CD4-positive, alpha-beta T cell treated with Interleukin-15 for 4 hours (primary cell): ENCODE measurements around the gene NCCRP1.

ENCODE experiments used
- DNase-seq: peaks from one replicate; pipeline ENCODE4 v3.0.0-alpha.2; 2020; ENCODE audit warnings: low spot score

The NCCRP1 gene, protein sequence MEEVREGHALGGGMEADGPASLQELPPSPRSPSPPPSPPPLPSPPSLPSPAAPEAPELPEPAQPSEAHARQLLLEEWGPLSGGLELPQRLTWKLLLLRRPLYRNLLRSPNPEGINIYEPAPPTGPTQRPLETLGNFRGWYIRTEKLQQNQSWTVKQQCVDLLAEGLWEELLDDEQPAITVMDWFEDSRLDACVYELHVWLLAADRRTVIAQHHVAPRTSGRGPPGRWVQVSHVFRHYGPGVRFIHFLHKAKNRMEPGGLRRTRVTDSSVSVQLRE

DNA sequence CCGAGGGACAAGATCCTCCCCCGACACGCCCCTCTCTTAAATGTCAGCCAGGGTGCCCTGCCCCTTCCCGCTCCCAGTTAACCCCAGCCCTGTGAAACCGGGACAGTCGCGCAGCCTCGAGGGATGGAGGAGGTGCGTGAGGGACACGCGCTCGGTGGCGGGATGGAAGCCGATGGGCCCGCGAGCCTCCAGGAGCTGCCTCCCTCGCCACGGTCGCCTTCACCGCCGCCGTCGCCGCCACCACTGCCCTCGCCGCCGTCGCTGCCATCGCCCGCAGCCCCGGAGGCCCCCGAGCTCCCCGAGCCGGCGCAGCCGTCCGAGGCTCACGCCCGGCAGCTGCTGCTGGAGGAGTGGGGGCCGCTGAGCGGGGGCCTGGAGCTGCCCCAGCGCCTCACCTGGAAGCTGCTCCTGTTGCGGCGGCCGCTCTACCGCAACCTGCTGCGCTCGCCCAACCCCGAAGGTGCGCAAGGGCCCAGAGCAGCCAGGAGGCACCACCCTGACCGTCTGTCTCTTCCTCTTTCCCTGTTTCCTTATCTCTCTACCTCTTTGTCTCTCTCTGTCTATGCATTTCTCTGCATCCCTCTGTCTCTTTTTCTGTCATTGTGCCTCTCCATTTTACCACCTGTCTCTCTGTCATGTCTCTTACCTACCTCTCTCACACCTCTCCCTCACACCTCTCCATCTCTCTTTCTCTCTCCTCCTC is at the start of gene NCCRP1:
TSS of gene NCCRP1 (plus strand) at position 105 of the 703 bp plus-strand sequence. CDS start at position 124, 19 bp downstream.
- no peak for DNase-seq

DNA sequence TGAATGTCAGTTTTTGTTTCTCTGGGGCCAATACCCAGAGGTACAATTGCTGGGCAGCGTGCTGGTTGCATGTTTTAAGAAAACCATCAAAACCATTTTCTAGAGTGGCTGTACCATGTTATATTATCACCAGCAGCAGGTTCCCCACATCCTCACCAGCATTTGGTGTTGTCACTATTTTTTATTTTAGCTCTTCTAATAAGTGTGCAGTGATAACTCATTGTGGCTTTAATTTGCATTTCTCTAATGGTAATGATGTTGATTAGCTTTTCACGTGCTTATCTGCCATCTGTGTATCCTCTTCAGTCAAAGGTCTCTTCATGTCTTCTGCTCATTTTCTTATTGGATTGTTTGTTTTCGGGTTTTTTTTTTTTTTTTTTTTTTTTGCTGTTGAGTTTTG is 49.3 kb upstream of the NCCRP1 start:
- no peak for DNase-seq

DNA sequence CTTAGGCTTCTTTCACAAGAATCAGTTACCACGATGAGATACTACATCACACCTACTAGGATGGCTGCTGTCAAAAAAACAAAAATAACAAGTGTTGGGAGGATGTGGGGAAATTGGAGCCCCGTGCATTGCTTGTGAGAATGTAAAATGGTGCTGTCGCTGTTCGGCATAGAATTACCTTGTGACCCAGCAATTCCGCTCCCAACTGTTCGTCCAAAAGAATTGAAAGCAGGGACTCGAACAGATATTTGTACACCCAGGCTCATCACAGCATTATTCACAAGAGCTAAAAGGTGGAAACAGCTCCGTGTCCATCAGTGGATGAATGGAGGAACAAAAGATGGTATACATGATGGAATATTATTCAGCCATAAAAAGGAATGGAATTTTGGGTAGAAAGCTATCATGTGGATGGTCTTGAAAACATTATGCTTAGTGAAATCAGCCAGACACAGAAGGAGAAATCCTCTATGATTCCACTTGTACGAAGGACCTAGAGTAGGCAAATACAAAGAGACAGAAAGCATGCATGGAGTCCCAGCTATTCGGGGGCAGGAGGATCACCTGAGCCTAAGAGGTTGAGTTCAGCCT is 47.7 kb upstream of the NCCRP1 start:
- DNase-seq: no peak

DNA sequence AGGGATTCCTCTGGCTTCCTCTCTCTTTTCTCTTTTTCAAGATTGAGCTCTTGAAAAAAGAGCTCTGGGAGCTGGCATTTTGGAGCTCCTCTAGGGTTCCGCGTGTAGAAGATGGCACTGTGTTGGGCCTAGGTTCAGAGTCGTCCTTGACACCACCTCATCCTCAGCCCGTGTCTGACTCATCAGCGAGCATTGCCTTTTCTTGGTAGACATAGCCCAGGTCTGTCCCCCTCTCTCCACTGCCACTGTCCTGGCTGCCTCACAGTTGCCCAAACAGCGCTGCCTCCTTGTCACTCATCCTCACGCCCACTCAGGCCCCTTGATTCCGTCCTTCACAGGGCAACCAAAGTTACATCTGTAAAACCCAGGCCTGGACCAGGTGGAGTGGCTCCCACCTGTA is 46.5 kb upstream of the NCCRP1 start:
- no peak for DNase-seq

DNA sequence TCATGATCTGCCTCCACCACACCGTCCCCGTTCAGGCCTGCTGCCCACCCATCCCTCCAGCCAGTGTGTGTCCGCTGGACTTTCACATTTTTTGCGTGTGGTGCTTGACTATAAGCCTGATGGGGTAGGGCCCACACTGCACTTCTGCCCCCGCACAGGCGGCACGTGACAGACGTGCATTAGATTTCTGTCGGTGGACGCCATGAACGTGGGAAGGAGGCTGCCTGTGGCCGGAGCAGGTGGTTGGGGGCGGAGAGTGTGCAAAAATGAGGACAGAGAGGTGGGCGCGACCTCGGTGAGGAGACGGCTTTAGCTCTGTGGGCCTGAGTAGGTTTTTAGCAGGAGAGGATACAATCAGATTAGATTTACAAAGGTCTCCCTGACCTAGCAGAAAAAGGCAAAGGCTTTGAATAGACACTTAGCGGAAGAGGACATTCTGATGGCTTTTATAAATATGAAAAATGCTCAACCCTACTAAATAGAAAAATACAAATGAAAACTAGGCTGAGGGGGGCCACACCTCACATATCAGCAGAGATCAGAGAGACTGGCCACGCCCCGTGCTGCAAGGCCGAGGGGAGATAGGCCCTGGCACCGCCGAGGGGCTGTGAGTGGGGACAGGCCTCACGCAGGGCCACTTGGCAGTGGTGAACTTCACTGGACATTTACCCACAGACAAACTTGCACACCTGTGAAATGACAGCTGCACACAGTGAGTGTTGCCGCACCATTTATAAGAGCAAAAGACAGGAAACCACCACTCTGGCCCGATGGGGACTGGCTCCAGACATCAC is 45.8 kb upstream of the NCCRP1 start:
- no peak for DNase-seq

DNA sequence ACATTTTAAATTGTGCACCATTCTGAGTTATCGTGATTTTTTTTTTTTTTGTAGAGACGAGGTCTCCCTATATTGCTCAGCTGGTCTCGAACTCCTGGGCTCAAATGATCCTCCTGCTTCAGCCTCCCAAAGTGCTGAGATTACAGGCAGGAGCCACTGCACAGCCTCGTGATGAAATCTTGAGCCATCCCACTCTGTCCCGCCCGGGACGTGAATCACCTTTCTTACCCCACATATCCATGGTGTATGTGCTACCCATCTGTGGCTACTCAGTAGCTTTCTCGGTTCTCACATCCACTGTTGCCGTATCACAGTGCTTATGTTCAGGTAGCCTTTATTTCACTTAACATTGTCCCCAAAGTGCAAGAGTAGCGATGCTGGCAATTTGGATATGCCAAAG is 44.7 kb upstream of the NCCRP1 start:
- DNase-seq: no peak

DNA sequence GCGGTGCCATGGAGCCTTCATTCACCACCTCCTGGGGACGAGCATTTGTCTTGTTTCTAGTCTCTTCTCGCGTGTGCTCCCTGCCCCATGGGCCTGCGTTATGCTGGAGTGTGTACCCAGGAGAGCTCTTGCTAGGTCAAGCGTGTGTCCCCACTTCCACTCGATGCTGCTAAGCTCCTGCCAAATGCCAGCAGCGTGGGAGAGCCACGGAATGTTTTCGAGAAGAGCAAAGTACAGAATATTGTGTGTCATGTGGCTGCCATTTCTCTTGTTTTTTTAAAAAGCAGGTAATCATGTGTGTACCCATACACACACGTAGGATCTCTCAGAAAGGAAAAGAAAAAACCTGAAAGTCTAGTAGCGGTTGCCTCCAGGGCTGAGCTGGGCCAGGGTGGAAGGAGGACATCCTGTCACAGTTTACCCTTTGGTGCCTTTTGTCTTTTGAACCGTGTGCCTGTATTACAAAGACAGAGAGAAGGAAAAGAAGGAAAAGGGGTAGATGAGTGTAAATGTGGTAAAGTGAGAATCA is 42.6 kb upstream of the NCCRP1 start:
- DNase-seq: no peak

DNA sequence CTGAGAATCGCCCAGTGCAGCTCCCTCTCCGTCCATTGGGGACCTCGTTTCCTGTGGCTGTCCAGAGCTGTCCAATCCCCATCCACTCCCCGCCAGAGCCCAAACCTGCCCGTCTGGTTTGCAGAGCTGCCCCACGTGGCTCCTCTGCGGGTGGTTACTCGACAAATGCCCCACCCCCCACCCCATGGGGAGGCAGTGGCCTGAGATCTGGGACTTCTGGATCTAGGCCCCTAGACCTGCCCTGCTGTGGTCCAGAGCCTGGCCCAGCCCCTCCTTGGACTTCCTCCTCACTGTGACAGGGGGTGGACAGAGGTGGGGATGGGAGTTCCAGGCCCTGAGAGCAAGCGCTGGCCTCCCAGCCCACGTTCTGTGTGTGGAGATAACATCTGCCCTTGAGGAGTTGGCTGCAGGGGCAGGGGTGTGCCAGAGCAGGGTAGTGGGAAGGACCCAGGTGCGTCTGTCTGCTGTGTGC is 42.1 kb upstream of the NCCRP1 start:
- no peak for DNase-seq

DNA sequence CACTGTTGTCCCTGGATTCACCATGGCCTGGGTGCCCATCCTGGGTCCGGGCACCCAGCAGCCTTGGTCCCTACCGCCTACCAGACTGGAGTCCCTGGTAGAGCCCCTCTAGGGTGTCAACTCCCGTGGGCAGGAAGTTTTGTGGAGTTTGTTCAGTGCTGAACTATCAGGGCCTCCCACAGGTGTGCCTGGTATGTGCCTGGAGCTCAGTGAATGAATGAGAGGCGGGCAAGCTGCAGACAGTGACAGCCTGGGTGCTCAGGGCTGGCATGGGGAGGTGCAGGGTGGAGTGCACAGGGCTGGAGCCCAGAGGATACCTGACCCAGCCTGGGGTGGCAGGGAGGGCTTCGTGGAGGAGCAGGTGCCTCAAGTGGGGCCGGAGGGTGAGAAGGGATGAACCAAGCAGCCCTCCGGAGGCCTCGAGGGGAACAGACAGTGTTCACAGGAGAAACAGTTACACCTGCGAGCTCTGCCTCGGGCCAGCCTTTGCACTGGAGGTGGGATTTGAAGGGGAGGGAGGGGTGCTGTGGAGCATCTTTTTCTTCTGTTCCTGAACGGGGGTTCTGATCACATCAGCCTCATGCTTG is 41.6 kb upstream of the NCCRP1 start:
- no peak for DNase-seq

DNA sequence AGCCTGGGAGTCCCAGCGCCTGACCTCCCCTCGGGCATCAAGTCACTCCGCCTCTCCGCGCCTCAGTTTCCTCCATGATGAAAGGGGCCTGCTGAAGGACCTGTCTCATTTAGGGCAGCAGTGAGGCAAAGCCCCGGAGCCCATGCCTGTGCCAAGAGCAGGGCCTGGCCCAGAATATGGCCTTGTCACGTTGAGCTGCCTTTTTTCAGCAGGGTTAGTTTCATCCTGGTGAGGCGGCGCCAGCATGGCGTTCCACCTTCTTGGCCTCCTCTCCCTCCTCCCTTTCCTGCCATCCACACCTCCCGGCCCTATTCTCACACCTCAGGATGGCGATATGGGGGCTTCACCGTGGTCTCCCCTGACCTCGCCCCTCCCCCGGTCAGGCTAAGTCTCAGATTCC is 41.0 kb upstream of the NCCRP1 start:
- DNase-seq: no peak

DNA sequence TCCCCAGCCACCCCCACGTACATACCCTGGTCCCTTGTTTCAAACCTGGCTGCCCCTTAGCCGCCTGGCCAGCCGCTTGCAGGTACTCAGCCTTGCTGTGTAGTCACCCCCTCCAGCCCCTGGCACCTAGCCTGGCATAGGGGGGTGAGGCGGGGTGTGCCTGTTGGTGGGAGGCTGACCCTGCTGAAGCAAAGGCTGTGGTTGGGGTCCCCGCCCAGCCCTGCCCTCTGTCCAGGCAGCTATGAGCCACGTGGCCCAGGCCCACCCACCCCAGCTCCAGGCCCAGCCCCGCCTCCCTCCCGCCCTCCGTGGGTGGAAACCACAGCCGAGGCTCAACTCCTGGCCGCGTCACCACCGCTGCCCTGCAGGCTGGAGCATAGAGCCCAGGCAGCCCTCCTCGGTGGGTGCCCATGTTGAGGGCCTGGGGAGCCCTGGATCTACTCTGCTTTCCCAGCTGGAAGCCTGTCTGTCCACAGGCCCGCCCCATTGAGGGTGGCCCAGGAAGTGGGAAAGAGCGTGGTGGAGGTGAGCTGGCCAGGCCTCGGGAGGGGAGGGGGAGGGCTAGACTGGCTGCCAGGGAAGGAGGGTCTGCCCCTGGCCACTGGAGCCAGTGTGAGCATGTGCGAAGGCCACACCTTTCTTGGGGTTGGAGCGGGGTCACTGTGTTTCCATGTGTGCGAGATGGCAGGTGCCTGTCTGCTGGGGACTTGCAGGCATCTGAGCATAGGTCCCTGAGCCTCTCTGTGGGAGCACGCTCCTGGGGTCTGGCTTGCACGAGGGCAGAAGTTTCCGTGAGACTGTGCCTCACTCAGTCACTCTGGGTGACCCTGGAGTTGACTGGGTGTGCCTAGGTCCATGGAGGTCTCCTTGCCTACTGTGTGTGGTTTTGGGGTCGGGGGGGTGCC is 40.2 kb upstream of the NCCRP1 start:
- no peak for DNase-seq

DNA sequence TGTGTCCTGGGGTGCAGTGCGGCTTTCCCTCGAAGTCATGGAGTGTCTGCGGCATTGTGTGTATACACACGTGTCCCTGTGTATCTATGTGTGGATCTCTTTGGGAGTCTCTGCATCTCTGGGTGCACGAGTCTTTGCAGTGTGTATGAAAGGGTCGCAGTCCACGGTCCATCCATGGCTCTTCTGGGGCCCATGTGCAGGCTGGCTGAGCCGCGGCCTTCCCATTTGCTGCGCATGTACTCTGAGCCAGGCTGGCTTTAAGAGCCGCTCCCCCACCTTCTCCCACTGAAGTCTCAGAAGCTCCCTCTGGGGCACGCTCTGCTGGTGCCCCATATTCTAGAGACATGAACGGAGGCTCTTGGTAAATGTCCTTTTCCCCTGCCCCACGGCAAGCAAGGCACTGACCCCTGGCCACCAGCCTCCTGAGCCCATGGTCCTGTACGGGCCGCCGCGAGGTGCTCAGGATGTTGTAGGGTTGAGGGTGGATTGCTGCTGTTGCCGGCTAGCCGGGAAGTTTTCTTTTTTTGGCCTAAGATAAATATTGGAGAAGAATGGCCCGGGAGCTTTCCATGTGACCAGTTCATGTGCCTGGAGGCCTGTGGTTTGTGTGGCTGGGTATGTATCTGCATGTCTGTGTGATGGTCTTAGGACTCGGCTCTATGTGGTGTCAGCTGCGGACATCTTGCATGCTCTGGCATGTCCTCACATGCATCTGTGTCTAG is 39.3 kb upstream of the NCCRP1 start:
- no peak for DNase-seq

DNA sequence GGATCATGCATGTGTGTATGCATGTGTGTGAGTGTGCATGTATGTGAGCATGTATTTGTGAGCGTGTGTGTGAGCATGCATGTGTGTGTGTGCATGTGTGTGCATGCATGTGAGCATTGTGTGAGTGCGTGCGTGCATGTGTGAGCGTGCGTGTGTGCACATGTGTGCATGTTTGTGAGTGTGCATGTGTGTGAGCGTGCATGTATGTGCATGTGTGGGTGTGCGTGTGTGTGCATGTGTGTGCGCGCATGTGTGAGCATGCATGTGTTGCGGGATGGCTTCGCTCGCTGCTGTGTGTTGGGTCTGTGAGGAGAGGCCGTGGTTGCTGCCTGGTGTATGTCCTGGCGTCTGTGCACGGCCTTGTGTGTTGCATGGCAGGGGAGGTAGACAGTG is 38.8 kb upstream of the NCCRP1 start:
- DNase-seq: no peak

DNA sequence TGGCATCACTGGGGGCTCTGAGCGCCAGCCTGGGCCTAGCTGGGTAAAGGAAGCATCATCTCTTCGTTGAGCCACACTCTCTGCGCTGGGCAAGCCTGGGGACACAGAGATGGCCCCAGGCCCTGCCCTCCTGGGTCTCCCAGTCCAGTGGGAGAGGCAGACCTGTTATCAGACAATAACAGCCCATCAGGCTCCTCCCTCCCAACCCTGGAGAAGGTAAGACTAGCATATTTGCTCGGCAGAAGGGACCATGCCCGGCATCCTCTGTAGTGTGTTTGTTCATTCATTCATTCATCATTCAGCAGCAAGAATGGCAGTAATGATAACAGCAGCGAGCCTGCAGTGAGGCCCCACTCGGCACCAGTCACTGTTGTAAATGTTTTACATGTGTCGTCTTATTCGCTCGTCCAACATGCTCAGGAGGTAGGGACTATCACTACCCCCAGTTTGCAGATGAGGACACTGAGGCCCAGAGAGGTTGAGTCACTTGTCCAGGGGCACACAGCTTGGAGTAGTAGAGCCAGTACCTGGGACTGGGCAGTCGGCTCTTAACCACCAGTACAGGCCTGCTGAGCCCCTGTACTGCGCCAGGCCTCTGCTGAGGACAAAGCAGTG is 38.0 kb upstream of the NCCRP1 start:
- DNase-seq: no peak

DNA sequence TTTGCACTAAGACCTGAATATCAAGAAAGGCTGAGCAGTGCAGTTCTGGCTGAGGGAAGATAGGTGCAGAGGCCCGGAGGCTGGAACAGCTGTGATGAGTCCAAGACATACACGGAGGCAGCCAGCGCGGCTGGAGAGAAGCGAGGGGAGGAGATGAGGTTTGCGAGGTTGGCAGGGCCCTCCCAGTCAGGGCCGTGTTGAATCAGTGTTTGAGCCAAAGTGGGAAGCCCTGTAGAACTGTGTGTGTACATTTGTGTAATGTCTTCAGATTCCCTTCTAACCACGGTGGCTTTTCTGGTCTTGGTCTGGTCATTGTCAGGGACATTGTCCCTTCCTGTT is 36.3 kb upstream of the NCCRP1 start:
- DNase-seq: no peak

DNA sequence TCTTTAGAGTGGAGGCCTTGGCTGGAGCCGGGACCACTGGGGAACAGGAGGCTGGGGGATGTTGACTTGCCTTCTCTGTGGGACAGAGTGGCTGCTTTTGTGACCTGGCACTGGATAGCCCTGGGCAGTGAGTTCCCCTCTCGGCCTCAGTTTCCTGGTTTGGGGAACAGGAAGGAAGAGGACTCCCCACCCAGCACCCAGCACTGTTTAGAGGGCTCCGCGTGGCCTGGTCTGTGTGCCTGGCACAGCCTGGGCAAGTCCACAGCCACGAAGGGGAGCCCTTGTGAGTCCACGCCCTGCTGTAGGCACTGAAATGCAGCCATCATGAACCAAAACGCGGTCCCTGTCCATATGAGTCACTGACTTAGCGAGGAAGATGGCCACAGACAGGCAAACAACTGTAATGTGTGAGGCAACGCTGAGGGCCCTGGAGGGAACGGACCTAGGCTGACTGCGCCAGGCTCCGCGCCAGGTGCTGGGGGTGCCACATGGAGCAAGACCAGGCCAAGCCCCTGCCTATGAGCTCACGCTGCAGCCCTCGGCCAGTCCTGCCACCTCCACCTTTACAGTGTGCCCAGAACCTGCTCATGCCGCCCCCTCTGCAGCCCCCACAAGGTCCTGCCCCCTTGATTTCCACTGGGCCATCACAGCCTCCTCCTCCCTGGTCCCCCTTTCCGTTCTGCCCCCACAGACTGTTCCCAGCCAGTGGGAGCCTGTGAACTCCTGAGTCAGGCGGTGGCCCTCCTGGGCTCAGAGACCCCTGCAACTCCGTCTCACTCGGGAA is 35.7 kb upstream of the NCCRP1 start:
- DNase-seq: no peak

DNA sequence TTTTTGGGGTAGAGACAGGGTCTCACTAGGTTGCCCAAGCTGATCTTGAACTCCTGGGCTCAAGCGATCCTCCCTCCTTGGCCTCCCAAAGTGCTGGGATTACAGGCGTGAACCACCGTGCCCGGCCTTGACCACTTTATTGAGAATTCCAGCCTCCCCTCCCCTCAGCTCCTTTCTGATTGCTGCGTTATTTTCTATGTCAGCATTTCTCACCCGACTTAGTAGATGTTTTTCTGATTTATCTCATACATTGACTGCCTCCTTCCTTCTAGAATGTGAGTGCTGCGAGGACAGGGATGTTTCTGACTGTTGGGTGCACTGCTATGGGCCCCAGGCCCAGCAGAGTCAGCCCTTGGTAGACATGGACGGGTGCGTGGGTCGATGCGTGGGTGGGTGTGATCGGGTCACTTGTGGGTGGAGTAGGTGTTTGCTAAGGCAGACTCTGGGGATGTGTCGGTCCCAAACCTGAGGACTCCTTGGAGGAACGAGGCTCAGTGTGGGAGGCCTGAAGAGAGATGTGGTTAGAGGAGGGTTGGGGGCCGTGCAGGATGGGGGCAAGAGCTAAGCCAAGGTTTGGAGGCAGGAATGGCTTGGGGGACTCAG is 34.2 kb upstream of the NCCRP1 start:
- no peak for DNase-seq

DNA sequence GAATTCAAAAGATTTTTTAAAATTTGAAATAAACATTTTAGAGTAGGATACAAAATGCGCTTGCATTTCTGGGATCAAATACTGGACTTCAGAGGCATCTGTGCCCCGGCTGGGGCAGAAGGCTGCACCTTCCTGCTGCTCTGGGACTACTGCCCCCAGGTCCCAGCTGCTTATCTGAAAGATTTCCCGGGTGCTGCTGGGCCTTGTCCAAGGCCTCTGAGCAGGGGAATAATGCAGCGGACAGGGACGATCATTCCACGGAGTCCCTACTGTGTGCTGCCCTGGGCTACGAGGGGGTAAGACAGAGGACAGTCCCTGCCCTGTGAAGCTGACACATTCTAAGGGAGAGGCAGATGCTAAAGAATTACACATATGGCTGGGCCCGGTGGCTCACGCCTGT is 33.1 kb upstream of the NCCRP1 start:
- no peak for DNase-seq

DNA sequence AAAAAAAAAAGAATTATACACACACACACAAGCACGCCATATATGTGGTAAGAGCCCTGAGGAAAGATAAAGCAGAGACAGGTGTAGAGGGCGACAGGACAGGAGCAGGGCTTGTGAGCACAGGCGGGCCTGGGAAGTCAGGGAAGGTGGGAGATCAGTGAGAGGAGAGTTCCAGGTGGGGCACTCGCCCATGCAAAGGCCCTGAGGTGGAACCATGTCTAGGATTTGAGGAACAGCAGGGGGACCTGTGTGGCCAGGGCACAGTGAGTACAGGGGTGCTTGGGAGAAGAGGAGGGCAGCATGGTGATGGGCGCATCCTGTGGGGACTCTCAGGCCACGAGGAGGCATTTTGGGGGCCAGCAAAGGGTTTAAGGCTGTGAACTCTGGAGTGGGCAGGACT is 32.5 kb upstream of the NCCRP1 start:
- DNase-seq: no peak
